A549 treated with DMSO at 1 μM for 4 hours (cell line): ENCODE results near the gene HSD17B2. TPM values are rescaled to one million over a fixed set of nuclear protein-coding genes. Genes with fewer than 3 reads are reported as not detected.

ENCODE experiments used
- total RNA-seq: library from RNA; stranded (reverse); fragments of 200-300 nt; extraction: Qiagen RNA extraction; gene quantifications from 5 replicates; pipeline ENCODE4 v1.2.3, GENCODE V29; 2022; ENCODE audit warnings: low read depth

Gene HSD17B2, protein sequence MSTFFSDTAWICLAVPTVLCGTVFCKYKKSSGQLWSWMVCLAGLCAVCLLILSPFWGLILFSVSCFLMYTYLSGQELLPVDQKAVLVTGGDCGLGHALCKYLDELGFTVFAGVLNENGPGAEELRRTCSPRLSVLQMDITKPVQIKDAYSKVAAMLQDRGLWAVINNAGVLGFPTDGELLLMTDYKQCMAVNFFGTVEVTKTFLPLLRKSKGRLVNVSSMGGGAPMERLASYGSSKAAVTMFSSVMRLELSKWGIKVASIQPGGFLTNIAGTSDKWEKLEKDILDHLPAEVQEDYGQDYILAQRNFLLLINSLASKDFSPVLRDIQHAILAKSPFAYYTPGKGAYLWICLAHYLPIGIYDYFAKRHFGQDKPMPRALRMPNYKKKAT
- total RNA-seq: 0.10 TPM in 1 of 5 replicates, not detected in the others

DNA sequence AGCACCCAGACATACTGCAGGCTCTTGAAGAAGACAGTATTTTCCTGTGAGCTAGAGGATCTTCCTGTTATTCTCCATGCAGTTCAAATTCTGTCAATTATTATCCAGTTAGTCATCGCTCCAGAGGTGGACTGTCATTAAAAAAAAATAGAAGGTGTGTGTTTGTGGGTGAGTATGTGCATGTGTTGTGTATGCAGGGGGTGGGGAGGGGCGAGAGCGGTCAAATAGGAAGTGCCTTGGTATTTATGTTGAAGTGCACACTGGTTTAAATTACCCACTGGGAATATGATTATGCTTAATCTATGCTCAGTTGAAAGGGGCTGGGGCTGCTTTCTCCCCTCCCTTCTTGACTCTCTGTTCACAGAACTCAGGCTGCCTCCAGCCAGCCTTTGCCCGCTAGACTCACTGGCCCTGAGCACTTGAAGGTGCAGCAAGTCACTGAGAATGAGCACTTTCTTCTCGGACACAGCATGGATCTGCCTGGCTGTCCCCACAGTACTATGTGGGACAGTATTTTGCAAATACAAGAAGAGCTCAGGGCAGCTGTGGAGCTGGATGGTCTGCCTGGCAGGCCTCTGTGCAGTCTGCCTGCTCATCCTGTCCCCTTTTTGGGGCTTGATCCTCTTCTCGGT, at the start of gene HSD17B2:
HSD17B2 (plus strand) TSS at position 273 of the 632 bp plus-strand sequence; CDS start at position 445, 172 bp downstream.

DNA sequence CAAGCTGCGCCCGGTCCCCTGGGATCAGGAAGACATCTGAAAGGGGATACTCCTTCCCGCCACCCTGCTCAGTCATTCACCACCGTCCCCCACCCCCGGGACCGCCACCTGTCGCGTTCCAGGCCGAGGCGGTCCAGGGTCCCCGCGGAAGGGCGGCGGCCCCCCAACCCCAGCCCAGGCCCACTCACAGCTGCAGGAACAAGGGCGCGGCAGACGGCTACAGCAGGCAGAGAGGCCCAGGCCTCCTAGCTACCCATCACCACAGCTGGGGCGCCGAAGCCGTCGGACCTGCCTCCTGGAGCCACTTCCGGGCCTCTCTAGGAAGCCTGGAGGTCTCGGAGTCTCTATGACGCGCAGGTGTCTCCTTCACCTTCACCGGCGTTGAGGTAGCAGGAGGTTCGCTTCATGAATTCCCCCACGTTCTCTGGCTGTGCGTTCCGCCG, 23.8 kb upstream of the HSD17B2 start, which contains the start of gene SDR42E1:
SDR42E1 (minus strand) TSS at position 272 of the 443 bp plus-strand sequence. CDS start 10,612 bp downstream, outside the sequence.

Other genes with a start within 250 kb of the HSD17B2 start
- 1.2 to 2.1 TPM (median 1.6 TPM) in 5 replicates for gene SDR42E1, start 23.8 kb upstream of the HSD17B2 start, total RNA-seq
- gene MPHOSPH6, start 135.0 kb downstream of the HSD17B2 start, total RNA-seq: 32.4 to 38.9 TPM (median 35.4 TPM) in 5 replicates